C4-2B (cell line): ENCODE measurements around the gene USP16.

Experiments used
- CTCF ChIP-seq: fragments of 450-650 bp; conservative IDR thresholded peaks from 2 replicates; pipeline ENCODE4 v1.5.1; 2017; ENCODE audit warnings: mild to moderate bottlenecking
- ZFX ChIP-seq: fragments of 450-650 bp; IDR thresholded peaks from 2 replicates; pipeline ENCODE4 v1.6.1; 2017

- TF ChIP-seq CTCF = no peak
- peak; percentile 87 for TF ChIP-seq ZFX
These were observed 48.9 kb downstream of the USP16 start, which contains the start of gene CCT8 for GRCh38 chr21:29073222-29074006.
